GM21381 (cell line): ENCODE results near the gene SIMC1.
"Not testable (repeated sequence)": the region's sequence is repeated elsewhere in the genome, so short reads cannot be mapped to it uniquely, and the experiment has no call there.

Experiments
- ATAC-seq: cut with Tn5 transposase; IDR thresholded peaks from one replicate; pipeline ENCODE4 v1.9.1; 2021; ENCODE audit warnings: mild to moderate bottlenecking, moderate library complexity; ENCODE audit not compliant: unreplicated experiment

Gene SIMC1

GRCh38 chr5:176237971-176238644 is at the start of gene SIMC1:
TSS of gene SIMC1 (plus strand) at chr5:176238424. CDS start at chr5:176238509, 85 bp downstream.
- ATAC-seq: peak; percentile 65

- ATAC-seq: no peak
Measured at GRCh38 chr5:176188506-176189193, 49.6 kb upstream of the SIMC1 start.

- no peak for ATAC-seq
Measured at GRCh38 chr5:176189857-176190256, 48.4 kb upstream of the SIMC1 start.

GRCh38 chr5:176190886-176191755 is 47.1 kb upstream of the SIMC1 start:
- ATAC-seq: no peak

- no peak for ATAC-seq
Measured at GRCh38 chr5:176192094-176192721, 46.0 kb upstream of the SIMC1 start.

GRCh38 chr5:176192722-176193117 is 45.5 kb upstream of the SIMC1 start:
- ATAC-seq: not testable (repeated sequence)

- ATAC-seq: not testable (repeated sequence)
Measured at GRCh38 chr5:176193636-176194035, 44.6 kb upstream of the SIMC1 start.

- not testable (repeated sequence) for ATAC-seq
Measured at GRCh38 chr5:176194238-176195083, 43.8 kb upstream of the SIMC1 start.

GRCh38 chr5:176195084-176195413 is 43.2 kb upstream of the SIMC1 start:
- not testable (repeated sequence) for ATAC-seq

GRCh38 chr5:176195487-176196207 is 42.6 kb upstream of the SIMC1 start:
- ATAC-seq: not testable (repeated sequence)

GRCh38 chr5:176196781-176197180 is 41.4 kb upstream of the SIMC1 start:
- ATAC-seq: not testable (repeated sequence)

- ATAC-seq: not testable (repeated sequence)
Measured at GRCh38 chr5:176197234-176197858, 40.9 kb upstream of the SIMC1 start.

- not testable (repeated sequence) for ATAC-seq
Measured at GRCh38 chr5:176198299-176198698, 39.9 kb upstream of the SIMC1 start.

GRCh38 chr5:176198991-176199733 is 39.1 kb upstream of the SIMC1 start:
- ATAC-seq: not testable (repeated sequence)

GRCh38 chr5:176199803-176200399 is 38.3 kb upstream of the SIMC1 start:
- not testable (repeated sequence) for ATAC-seq

GRCh38 chr5:176201811-176202210 is 36.4 kb upstream of the SIMC1 start:
- no peak for ATAC-seq

- ATAC-seq: no peak
Measured at GRCh38 chr5:176203086-176203485, 35.1 kb upstream of the SIMC1 start.

- not testable (repeated sequence) for ATAC-seq
Measured at GRCh38 chr5:176203535-176203934, 34.7 kb upstream of the SIMC1 start.
